Testis (tissue), 3 donors: ENCODE results near the gene ATP11A. TPM values are rescaled to one million over a fixed set of nuclear protein-coding genes. Genes with fewer than 3 reads are reported as not detected.

Source experiments
- DNase-seq: peaks from one replicate; pipeline ENCODE4 v3.0.0-alpha.2; 2019
- H3K27ac ChIP-seq, 2 donors: fragments of 200-600 bp; sonication (generic); one replicate each; pipeline ENCODE4 v1.5.1; 2019
- H3K27me3 ChIP-seq: fragments of 200-600 bp; sonication (generic); one replicate; pipeline ENCODE4 v1.5.1; 2019
- H3K36me3 ChIP-seq: fragments of 200-600 bp; sonication (generic); one replicate; pipeline ENCODE4 v1.5.1; 2017; ENCODE audit warnings: low read depth; ENCODE audit errors: missing control alignments
- H3K4me1 ChIP-seq: fragments of 200-600 bp; sonication (generic); one replicate; pipeline ENCODE4 v1.5.1; 2019
- H3K4me3 ChIP-seq, 2 donors: fragments of 200-600 bp; sonication (generic); one replicate each; pipeline ENCODE4 v1.5.1; 2017 to 2019
- H3K9me3 ChIP-seq: fragments of 200-600 bp; sonication (generic); one replicate; pipeline ENCODE4 v1.5.1; 2017
- CTCF ChIP-seq, 3 experiments: fragments of 450-650 bp in 2 of 3; fragments of 200-600 bp in 1 of 3; sonication (generic) in 1 of 3; IDR thresholded peaks; one replicate each; pipeline ENCODE4 v1.5.1; 2016 to 2019; ENCODE audit warnings: antibody characterized with exemption in 3 of 3, mild to moderate bottlenecking in 2 of 3, moderate library complexity in 1 of 3
- POLR2A ChIP-seq: fragments of 450-650 bp; IDR thresholded peaks from one replicate; pipeline ENCODE4 v1.6.1; 2017; ENCODE audit warnings: antibody characterized with exemption, mild to moderate bottlenecking, moderate library complexity
- WGBS, 2 donors: methylation state at CpG; one replicate each; pipeline ENCODE4 v1.1.5; 2018; 5-methylcytosine and 5-hydroxymethylcytosine counted together
- intact Hi-C: fragments of 100-400 bp; cut with DNase I; formaldehyde crosslinking; loops from one replicate; pipeline ENCODE4 v1.15.1; 2023; ENCODE audit warnings: low total_unique reads
- polyA plus RNA-seq: library from polyadenylated mRNA; stranded (reverse); fragments of 350-450 nt; fragmentation: Illumina TruSeq; extraction: RNeasy Lipid Tissue Mini Kit (QIAGEN cat#74804); gene quantifications from one replicate; pipeline ENCODE4 v1.2.3, GENCODE V29; 2014; ENCODE audit warnings: low read depth, low replicate concordance; ENCODE audit not compliant: insufficient read depth
- total RNA-seq, 2 donors: library from RNA; depleted of rRNA; stranded (reverse); fragments of >200 nt; gene quantifications; one replicate each; pipeline ENCODE4 v1.2.3, GENCODE V29; 2016

Gene ATP11A
- total and polyA plus RNA-seq, 3 donors from 2014 or later, result 34.4 to 122 (median 112) TPM

GRCh38 chr13:112926993-112927392, 237.2 kb downstream of the ATP11A start:
- no peak overlapping the region for H3K4me3 ChIP-seq
- no peak for DNase-seq
- 84 to 92% methylated on average over 5 of the region's 5 CpGs for WGBS, 2 donors
- no peaks in the 10 kb centered on the region for H3K9me3 ChIP-seq
- no peak for TF ChIP-seq CTCF (IDR thresholded peaks at IDR 0.05)
- TF ChIP-seq POLR2A, result no peak
- H3K27me3 ChIP-seq, result no peaks in the 10 kb centered on the region
- intact Hi-C loops, result no loop called here
- H3K27ac ChIP-seq, result no peak overlapping the region
- peaks cover 5% of the 10 kb centered on the region for H3K4me1 ChIP-seq
- H3K36me3 ChIP-seq, result no peaks in the 10 kb centered on the region

DNA sequence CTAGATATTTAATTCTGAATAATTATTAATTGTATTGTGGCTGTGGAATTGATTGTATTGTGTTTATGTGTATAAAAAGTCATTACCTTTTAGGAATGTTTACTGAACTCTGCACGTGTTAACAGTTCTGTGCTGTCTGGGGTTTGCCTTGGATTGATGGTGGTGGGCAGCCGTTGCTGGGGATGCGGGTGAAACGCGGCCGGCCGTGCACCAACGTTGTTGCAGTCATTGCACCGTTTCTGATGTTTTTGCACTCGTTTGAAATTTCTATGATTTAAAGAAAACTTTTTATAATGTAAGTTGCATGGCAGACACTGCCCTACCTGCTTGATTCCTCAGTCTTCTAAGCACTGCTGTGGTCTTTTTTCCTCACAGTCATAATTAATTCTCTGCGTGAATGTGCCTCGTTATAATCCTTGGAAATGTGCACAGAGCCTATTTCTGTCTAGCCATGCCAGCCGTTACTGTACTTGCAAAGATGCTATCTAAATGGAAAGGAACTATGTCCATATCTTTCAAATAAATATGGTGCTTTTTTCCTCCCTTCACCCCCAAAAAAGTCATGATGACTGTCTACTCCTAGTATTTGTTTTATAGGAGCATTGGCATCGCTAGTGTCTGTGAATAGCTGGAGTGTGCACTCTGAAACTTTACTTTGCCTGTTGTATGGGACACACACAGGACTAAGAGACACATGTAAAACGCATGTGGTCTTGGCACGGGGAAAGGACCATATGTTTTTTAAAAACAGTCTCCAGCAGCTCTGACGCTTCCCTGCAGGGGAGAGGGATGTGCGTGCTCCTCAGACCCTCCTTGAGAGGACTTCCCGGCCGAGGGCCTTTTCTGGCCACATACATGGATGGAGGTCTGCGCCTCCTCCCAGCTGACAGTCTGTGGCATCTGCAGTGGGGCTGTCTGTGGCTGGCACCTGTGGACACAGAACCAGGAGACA, 238.5 kb downstream of the ATP11A start:
- TF ChIP-seq POLR2A (no peak), CTCF (IDR thresholded peaks at IDR 0.05) (no peak)
- H3K27ac ChIP-seq, result no peak overlapping the region
- 71 to 74% methylated on average over 21 of the region's 21 CpGs for WGBS, 2 donors
- no peaks in the 10 kb centered on the region for H3K9me3 ChIP-seq
- H3K27me3 ChIP-seq, result no peaks in the 10 kb centered on the region
- H3K4me3 ChIP-seq, result no peak overlapping the region
- H3K36me3 ChIP-seq, result no peaks in the 10 kb centered on the region
- H3K4me1 ChIP-seq, result peaks cover 5% of the 10 kb centered on the region
- intact Hi-C loops, result no loop called here
- DNase-seq, result no peak

DNA sequence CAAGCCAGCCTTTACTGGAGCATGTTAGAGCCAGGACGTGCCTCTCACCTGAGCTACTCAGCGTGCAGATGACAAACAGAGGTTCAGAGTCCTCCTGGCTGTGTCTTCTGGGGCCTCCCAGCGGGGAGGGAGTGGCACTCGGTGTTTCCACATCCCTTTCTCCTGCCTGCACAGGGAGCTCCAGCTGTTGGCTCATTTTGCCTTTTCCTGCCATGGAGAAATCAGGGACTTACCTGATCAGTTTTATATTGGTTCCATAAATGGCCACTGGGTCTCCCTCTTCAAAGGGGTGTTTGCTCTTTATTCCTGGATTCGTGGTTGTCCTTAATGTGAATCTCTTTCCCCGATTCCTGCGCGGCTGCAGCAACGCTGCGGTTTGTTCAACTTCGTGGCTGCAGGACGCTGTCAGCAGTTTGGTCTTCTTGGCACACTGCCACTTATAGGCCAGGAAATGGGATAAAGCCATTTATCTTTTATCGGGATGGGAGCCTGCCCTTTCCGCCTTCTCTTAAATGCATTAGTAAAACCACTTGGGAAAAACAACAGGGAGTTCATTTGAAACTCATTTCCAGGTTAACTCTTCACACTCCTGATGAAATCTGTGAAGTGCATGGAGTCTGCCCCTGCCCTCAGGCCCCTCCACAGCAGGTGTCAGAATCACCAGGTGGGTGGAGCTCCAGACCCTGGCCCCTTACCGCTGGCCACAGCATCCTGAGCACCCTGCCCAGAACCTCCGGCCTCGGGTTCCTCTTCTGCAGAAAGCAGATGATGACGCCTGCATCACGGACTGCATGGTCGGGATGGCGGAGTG, 239.3 kb downstream of the ATP11A start:
- no peak for TF ChIP-seq POLR2A
- no peak for TF ChIP-seq CTCF (IDR thresholded peaks at IDR 0.05)
- Histone ChIP-seq H3K36me3 (no peaks in the 10 kb centered on the region), H3K4me1 (peaks cover 5% of the 10 kb centered on the region), H3K27me3 (no peaks in the 10 kb centered on the region), H3K27ac (no peak overlapping the region), H3K9me3 (no peaks in the 10 kb centered on the region), H3K4me3 (no peak overlapping the region)
- no peak for DNase-seq
- WGBS, 2 donors, result 45 to 48% methylated on average over 19 to 21 of the region's 21 CpGs
- intact Hi-C loops, result no loop called here

DNA sequence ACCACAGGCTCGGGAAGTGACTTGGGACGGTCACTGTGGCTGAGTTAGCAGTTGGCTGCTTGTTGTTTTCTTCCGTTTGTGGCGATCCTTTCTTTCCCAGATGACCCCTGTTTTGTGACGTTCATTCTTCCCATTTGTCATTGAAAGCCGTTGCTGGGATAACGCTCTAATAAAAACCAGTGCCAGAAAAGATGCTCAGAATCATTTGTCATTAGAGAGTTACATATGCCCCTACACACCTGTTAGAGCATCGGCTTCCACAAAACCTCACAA, 239.9 kb downstream of the ATP11A start:
- no peaks in the 10 kb centered on the region for H3K36me3 ChIP-seq
- WGBS, 2 donors, result 56 to 65% methylated on average over 8 of the region's 8 CpGs
- no peaks in the 10 kb centered on the region for H3K27me3 ChIP-seq
- H3K27ac ChIP-seq, result no peak overlapping the region
- H3K9me3 ChIP-seq, result no peaks in the 10 kb centered on the region
- DNase-seq, result no peak
- no peak for TF ChIP-seq POLR2A
- TF ChIP-seq CTCF (IDR thresholded peaks at IDR 0.05), result no peak
- no peak overlapping the region for H3K4me3 ChIP-seq
- H3K4me1 ChIP-seq, result peaks cover 5% of the 10 kb centered on the region
- intact Hi-C loops, result no loop called here
